H9 (cell line): ENCODE measurements around the gene PSMB5. TPM values are rescaled to one million over a fixed set of nuclear protein-coding genes. Genes with fewer than 3 reads are reported as not detected.
"Not testable (repeated sequence)": the region's sequence is repeated elsewhere in the genome, so short reads cannot be mapped to it uniquely, and the experiment has no call there.

ENCODE experiments used
- DNase-seq: peaks from one replicate; pipeline ENCODE4 v3.0.0-alpha.2; 2017
- H2AFZ ChIP-seq: one replicate; pipeline ENCODE4 v1.6.1; 2013; ENCODE audit warnings: mild to moderate bottlenecking, low read length, control low read depth, moderate library complexity
- H2AK5ac ChIP-seq: 2 replicates; pipeline ENCODE4 v1.6.1; 2013; ENCODE audit warnings: low read length, control low read depth, mixed read lengths; ENCODE audit not compliant: insufficient read length
- H2BK120ac ChIP-seq: one replicate; pipeline ENCODE4 v1.6.1; 2013; ENCODE audit warnings: low read depth, mild to moderate bottlenecking, low read length, control low read depth, inconsistent platforms; ENCODE audit not compliant: poor library complexity, severe bottlenecking
- H2BK12ac ChIP-seq: 2 replicates; pipeline ENCODE4 v1.6.1; 2013; ENCODE audit warnings: low read length, control low read depth, mixed read lengths, low read depth; ENCODE audit not compliant: insufficient read length
- H2BK15ac ChIP-seq: 2 replicates; pipeline ENCODE4 v1.6.1; 2013; ENCODE audit warnings: low read depth, low read length, control low read depth
- H2BK20ac ChIP-seq: one replicate; pipeline ENCODE4 v1.6.1; 2013; ENCODE audit warnings: low read depth, mild to moderate bottlenecking, low read length, control low read depth, inconsistent platforms; ENCODE audit not compliant: poor library complexity, severe bottlenecking
- H2BK5ac ChIP-seq: 2 replicates; pipeline ENCODE4 v1.6.1; 2013; ENCODE audit warnings: low read length, control low read depth, mixed read lengths; ENCODE audit not compliant: insufficient read length
- H3K14ac ChIP-seq: 2 replicates; pipeline ENCODE4 v1.6.1; 2013; ENCODE audit warnings: low read length, control low read depth; ENCODE audit not compliant: insufficient read depth
- H3K18ac ChIP-seq: 2 replicates; pipeline ENCODE4 v1.6.1; 2013; ENCODE audit warnings: low read depth, mild to moderate bottlenecking, mixed read lengths, low read length, control low read depth; ENCODE audit not compliant: insufficient read length
- H3K23ac ChIP-seq: 2 replicates; pipeline ENCODE4 v1.6.1; 2013; ENCODE audit warnings: low read length, control low read depth, mixed read lengths, low read depth; ENCODE audit not compliant: insufficient read length
- H3K23me2 ChIP-seq: 2 replicates; pipeline ENCODE4 v1.6.1; 2013; ENCODE audit warnings: low read depth, mild to moderate bottlenecking, mixed read lengths, low read length, control low read depth; ENCODE audit not compliant: insufficient read length, poor library complexity, severe bottlenecking
- H3K27ac ChIP-seq: 2 replicates; pipeline ENCODE4 v1.5.1; 2013; ENCODE audit warnings: low read length, control low read depth, mixed read lengths, low read depth; ENCODE audit not compliant: insufficient read length
- H3K27me3 ChIP-seq: 2 replicates; pipeline ENCODE4 v1.6.1; 2013; ENCODE audit warnings: low read length, control low read depth, inconsistent platforms; ENCODE audit not compliant: insufficient read depth
- H3K4ac ChIP-seq: 2 replicates; pipeline ENCODE4 v1.6.1; 2013; ENCODE audit warnings: low read depth, mild to moderate bottlenecking, control low read depth, inconsistent platforms, low read length, moderate library complexity
- H3K4me1 ChIP-seq: 2 replicates; pipeline ENCODE4 v1.6.1; 2013; ENCODE audit warnings: low read length, control low read depth, inconsistent platforms; ENCODE audit not compliant: insufficient read depth
- H3K4me2 ChIP-seq: 2 replicates; pipeline ENCODE4 v1.6.1; 2013; ENCODE audit warnings: low read length, control low read depth, mixed read lengths; ENCODE audit not compliant: insufficient read length, insufficient read depth
- H3K56ac ChIP-seq: 2 replicates; pipeline ENCODE4 v1.6.1; 2013; ENCODE audit warnings: low read depth, mild to moderate bottlenecking, mixed read lengths, low read length, control low read depth; ENCODE audit not compliant: insufficient read length
- H3K79me1 ChIP-seq: 2 replicates; pipeline ENCODE4 v1.6.1; 2013; ENCODE audit warnings: low read depth, mild to moderate bottlenecking, moderate library complexity, low read length, control low read depth, inconsistent platforms; ENCODE audit not compliant: insufficient read depth, poor library complexity, severe bottlenecking
- H3K79me2 ChIP-seq: 2 replicates; pipeline ENCODE4 v1.6.1; 2013; ENCODE audit warnings: low read length, control low read depth, inconsistent platforms; ENCODE audit not compliant: insufficient read depth
- H3K9ac ChIP-seq: 2 replicates; pipeline ENCODE4 v1.6.1; 2013; ENCODE audit warnings: low read length, control low read depth, mixed read lengths; ENCODE audit not compliant: insufficient read length; ENCODE audit errors: extremely low read depth
- H3K9me3 ChIP-seq: one replicate; pipeline ENCODE4 v1.6.1; 2013; ENCODE audit warnings: low read depth, low read length, inconsistent platforms; ENCODE audit not compliant: control insufficient read depth
- H3T11ph ChIP-seq: one replicate; pipeline ENCODE4 v1.6.1; 2013; ENCODE audit warnings: mild to moderate bottlenecking, low read length, control low read depth, inconsistent platforms
- H4K20me1 ChIP-seq: one replicate; pipeline ENCODE4 v1.6.1; 2013; ENCODE audit not compliant: control insufficient read depth, insufficient read length, insufficient read depth
- H4K5ac ChIP-seq: 2 replicates; pipeline ENCODE4 v1.6.1; 2013; ENCODE audit warnings: low read depth, mild to moderate bottlenecking, mixed read lengths, low read length, control low read depth; ENCODE audit not compliant: insufficient read length
- H4K8ac ChIP-seq: replicated peaks from 2 replicates; pipeline ENCODE4 v1.6.1; 2013; ENCODE audit warnings: low read length, control low read depth, mixed read lengths, low read depth; ENCODE audit not compliant: insufficient read length
- H4K91ac ChIP-seq: 2 replicates; pipeline ENCODE4 v1.6.1; 2013; ENCODE audit warnings: low read depth, mild to moderate bottlenecking, moderate library complexity, mixed read lengths, low read length, control low read depth; ENCODE audit not compliant: insufficient read length
- H3K27ac Mint-ChIP-seq, 3 experiments: 2 replicates in 2 of 3; 3 replicates in 1 of 3; pipeline ENCODE4 v1.8.0; 2020 to 2021; ENCODE audit warnings: mixed read lengths in 3 of 3, mild to moderate bottlenecking in 1 of 3, moderate library complexity in 1 of 3
- H3K27me3 Mint-ChIP-seq: 2 replicates; pipeline ENCODE4 v1.8.0; 2021; ENCODE audit warnings: low read depth, mild to moderate bottlenecking, moderate library complexity, mixed read lengths
- H3K36me3 Mint-ChIP-seq, 3 experiments: 2 replicates in 2 of 3; 3 replicates in 1 of 3; pipeline ENCODE4 v1.8.0; 2020 to 2021; ENCODE audit warnings: low read depth in 3 of 3, mixed read lengths in 3 of 3; ENCODE audit not compliant: insufficient read depth in 1 of 3
- H3K4me1 Mint-ChIP-seq, 2 experiments: 2 replicates each; pipeline ENCODE4 v1.8.0; 2020; ENCODE audit warnings: mixed read lengths in 2 of 2
- H3K4me3 Mint-ChIP-seq, 2 experiments: 2 replicates in 1 of 2; 3 replicates in 1 of 2; pipeline ENCODE4 v1.8.0; 2020 to 2021; ENCODE audit warnings: mild to moderate bottlenecking in 2 of 2, mixed read lengths in 2 of 2, moderate library complexity in 1 of 2
- H3K9me3 Mint-ChIP-seq, 2 experiments: 2 replicates in 1 of 2; 3 replicates in 1 of 2; pipeline ENCODE4 v1.8.0; 2020; ENCODE audit warnings: mild to moderate bottlenecking in 2 of 2, mixed read lengths in 2 of 2, moderate library complexity in 1 of 2
- CTCF ChIP-seq: fragments of 200-600 bp; sonication (generic); conservative IDR thresholded peaks from 3 replicates; pipeline ENCODE4 v1.8.0; 2021; ENCODE audit warnings: antibody characterized with exemption, mild to moderate bottlenecking
- WGBS: extraction: QIAGEN DNeasy Blood & Tissue Kit; methylation state at CpG from one replicate; pipeline ENCODE4 v1.1.7; 2013; ENCODE audit warnings: missing lambda C conversion rate, low lambda C conversion rate, mixed read lengths; ENCODE audit not compliant: insufficient read length; ENCODE audit errors: extremely low coverage; 5-methylcytosine and 5-hydroxymethylcytosine counted together
- total RNA-seq: library from RNA; stranded (reverse); gene quantifications from 2 replicates; pipeline ENCODE4 v1.2.1, GENCODE V29; 2021

The PSMB5 gene
- total RNA-seq, 1 experiment from 2014 or later, result 252 TPM

- no peak overlapping the region for H3K4me2 ChIP-seq
Observed at GRCh38 chr14:23005451-23006187, 29.1 kb downstream of the PSMB5 start.

GRCh38 chr14:23004274-23004673, 30.4 kb downstream of the PSMB5 start:
- not testable (repeated sequence) for H3K4ac ChIP-seq, H3K56ac ChIP-seq, H3K23ac ChIP-seq, H2AFZ ChIP-seq, H4K5ac ChIP-seq, H4K91ac ChIP-seq, H3K79me1 ChIP-seq, H3K14ac ChIP-seq, H3K9me3 Mint-ChIP-seq, H3K23me2 ChIP-seq, H3K79me2 ChIP-seq, H3K27ac ChIP-seq, H4K20me1 ChIP-seq, H3K4me3 Mint-ChIP-seq, H2BK12ac ChIP-seq, DNase-seq, H4K8ac ChIP-seq, H2BK5ac ChIP-seq, H3K27me3 Mint-ChIP-seq, H3K9ac ChIP-seq, H3K27me3 ChIP-seq, H2AK5ac ChIP-seq, H3K18ac ChIP-seq, H2BK20ac ChIP-seq, H3K9me3 ChIP-seq, H3T11ph ChIP-seq, H3K36me3 Mint-ChIP-seq, H2BK15ac ChIP-seq, H3K4me2 ChIP-seq, H3K4me1 ChIP-seq, H3K27ac Mint-ChIP-seq, H2BK120ac ChIP-seq
- no CpG with 5 or more reads among the region's 4 CpGs for WGBS
- H3K4me1 Mint-ChIP-seq, result peaks cover 17 to 27% of the 10 kb centered on the region in 2 experiments

More at GRCh38 chr14:23005451-23006187, 29.1 kb downstream of the PSMB5 start:
- no peak overlapping the region for H3K9ac ChIP-seq
- H2BK15ac ChIP-seq, result no peak overlapping the region
- Mint-ChIP-seq H3K27ac (no peak overlapping the region; a peak in 2 of 7 replicates), H3K9me3 (peaks cover 0 to 6% of the 10 kb centered on the region in 2 experiments; a peak in 3 of 5 replicates), H3K36me3 (peaks cover 0 to 9% (median 4%) of the 10 kb centered on the region in 3 experiments; a peak in 3 of 7 replicates), H3K4me3 (peak overlapping the region; percentile 88 to 90), H3K27me3 (no peaks in the 10 kb centered on the region), H3K4me1 (peaks cover 17 to 37% of the 10 kb centered on the region in 2 experiments)
- H3K18ac ChIP-seq, result no peak overlapping the region
- no peaks in the 10 kb centered on the region for H3K79me1 ChIP-seq
- TF ChIP-seq CTCF, result no peak
- H2AK5ac ChIP-seq, result no peak overlapping the region
- H2AFZ ChIP-seq, result no peak overlapping the region
- no peak overlapping the region for H3K23ac ChIP-seq
- no peak overlapping the region for H4K8ac ChIP-seq
- no peak overlapping the region for H3K27ac ChIP-seq
- no peak overlapping the region for H3K56ac ChIP-seq
- H3K79me2 ChIP-seq, result no peaks in the 10 kb centered on the region
- H2BK20ac ChIP-seq, result no peak overlapping the region
- H4K91ac ChIP-seq, result no peak overlapping the region
- H2BK12ac ChIP-seq, result no peak overlapping the region
- H3K27me3 ChIP-seq, result no peaks in the 10 kb centered on the region
- no CpG with 5 or more reads among the region's 3 CpGs for WGBS
- H3K4ac ChIP-seq, result no peak overlapping the region
- peaks cover 5% of the 10 kb centered on the region; the same call in 1 of the 2 replicates for H3K4me1 ChIP-seq
- no peaks in the 10 kb centered on the region for H4K20me1 ChIP-seq
- no peak overlapping the region for H3T11ph ChIP-seq
- no peak overlapping the region for H4K5ac ChIP-seq
- no peak overlapping the region for H2BK120ac ChIP-seq
- no peaks in the 10 kb centered on the region for H3K23me2 ChIP-seq
- no peak overlapping the region for H2BK5ac ChIP-seq
- DNase-seq, result no peak
- no peak overlapping the region for H3K14ac ChIP-seq
- no peaks in the 10 kb centered on the region for H3K9me3 ChIP-seq
